Hematopoietic multipotent progenitor cell treated with erythropoietin and hydrocortisone succinate and interleukin-3 and kit ligand, for 6 days (in vitro differentiated cells): ENCODE results near the gene SKIC3.

ENCODE experiments used
- DNase-seq: peaks from one replicate; pipeline ENCODE4 v3.0.0-alpha.2; 2015

Gene SKIC3

DNA sequence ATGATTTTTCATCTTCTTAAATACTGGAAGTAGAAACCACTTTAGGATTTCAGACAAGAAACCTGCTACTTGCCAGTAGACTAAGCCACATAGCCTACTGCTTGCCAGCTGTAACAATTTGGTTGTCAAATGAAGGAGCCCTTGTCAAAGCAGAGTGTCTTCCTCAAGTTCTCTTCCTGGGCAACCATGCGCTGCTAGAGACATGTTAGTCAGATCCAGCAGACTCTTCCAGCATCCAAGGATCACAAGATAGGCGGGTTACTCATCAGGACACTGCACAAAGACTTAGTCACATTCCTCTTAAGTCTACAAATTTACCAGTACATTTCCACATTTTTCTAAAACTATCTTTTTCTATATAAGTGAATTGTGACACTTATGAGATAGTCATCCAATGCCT lies 24.4 kb downstream of the SKIC3 start:
- DNase-seq = no peak

DNA sequence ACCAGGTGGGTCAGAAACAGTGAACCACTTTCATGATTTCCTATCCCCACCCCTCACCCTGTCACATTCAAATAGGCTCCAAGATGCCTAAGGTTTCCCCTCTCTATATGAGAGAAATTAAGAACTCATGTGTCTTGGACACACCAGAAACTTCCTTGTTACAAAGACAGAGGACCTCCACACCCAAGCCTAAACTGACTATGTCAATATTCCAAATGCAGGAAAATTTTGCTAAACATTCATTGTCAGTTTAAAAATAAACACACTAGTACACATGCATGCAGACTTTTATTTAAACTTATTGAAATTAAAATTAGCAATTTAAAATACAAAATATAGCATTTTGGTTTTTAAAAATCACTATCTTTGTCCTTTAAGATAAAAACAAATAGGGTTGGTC lies 26.2 kb downstream of the SKIC3 start:
- no peak for DNase-seq

- DNase-seq = no peak
Measured at GRCh38 chr5:95526871-95527270, 27.9 kb downstream of the SKIC3 start.

DNA sequence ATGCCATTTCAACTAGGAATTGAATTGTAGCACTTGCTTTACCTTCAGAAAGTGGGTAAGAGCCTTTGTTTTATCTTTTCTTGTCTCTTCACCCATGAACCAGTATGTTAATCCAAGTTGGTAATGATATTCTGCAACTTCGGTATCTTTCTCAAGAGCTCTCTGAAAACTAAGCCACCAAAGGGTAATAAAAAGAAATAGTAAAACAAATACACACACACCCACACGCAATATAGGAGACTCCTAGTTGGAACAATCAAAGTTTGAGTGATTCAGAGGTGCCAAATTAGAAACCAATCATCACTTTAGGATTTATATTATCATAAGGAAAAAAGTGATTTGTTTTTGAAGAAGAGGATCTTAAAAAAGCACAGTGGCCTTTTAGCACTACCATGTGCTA lies 30.4 kb downstream of the SKIC3 start:
- DNase-seq = no peak

- no peak for DNase-seq
Measured at GRCh38 chr5:95520206-95520605, 34.6 kb downstream of the SKIC3 start.

- DNase-seq = no peak
Measured at GRCh38 chr5:95519681-95520080, 35.1 kb downstream of the SKIC3 start.

DNA sequence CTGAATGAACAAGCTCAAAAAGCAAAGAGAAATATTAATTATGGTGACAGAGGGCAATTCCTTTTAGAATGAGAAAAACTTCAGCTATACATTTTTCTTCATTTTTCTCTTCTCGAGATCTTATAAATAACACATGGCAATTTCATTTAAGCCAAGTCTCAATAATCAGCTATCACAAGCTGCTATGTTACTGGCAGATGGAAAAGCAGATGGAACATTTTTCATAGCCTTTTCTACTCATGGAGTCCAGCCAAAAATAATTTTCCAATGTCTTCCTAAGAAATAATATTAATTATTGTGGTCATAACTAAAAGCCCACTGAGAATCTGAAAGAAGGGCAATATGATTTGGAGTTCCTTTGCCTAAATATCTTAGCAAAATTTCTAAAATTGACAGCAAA lies 35.6 kb downstream of the SKIC3 start:
- no peak for DNase-seq

GRCh38 chr5:95518417-95518816 lies 36.4 kb downstream of the SKIC3 start:
- no peak for DNase-seq

DNA sequence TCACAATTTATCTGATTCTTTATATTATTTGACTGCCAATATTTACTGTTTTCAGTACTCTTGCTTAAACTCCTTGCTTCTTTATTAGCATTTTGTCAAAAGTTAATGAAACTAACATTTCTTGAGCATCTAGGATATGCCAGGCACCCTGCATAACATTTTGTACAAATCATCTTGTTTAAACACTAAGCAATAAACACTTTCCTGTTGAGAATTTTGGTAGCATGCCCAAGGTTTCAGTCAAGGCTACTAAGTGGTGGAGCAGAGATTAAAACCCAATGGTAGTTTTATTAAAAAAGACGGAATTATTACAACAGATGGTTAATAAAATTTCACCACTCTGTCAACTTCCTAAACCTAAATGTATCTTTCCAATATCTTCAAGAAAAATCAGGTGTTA lies 43.2 kb downstream of the SKIC3 start:
- DNase-seq = no peak

- DNase-seq = no peak
Measured at GRCh38 chr5:95508550-95508949, 46.2 kb downstream of the SKIC3 start.
